ENCODE results near the gene ADAM17. TPM values are rescaled to one million over a fixed set of nuclear protein-coding genes. Genes with fewer than 3 reads are reported as not detected.

ADAM17 gene
- polyA plus RNA-seq, 3 donors, result 30.2 to 34.8 (median 30.9) TPM

DNA sequence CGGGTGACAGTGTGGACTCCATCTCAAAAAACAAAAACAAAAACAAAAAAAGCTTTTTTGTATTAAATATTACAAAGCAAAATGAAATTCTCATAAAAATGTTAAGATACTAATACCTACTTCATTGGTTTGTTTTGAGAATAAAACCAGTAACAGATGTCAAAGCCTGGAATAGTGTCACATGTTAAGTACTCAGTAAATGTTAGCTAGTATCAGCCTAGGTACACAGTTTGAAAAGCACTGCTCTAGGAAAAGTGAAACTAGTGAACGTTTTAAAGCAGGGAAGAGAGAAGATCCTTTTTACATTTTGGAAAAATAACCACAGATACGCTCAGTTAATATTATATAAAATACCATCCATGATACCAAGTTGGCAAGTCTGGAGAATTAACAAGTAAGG, 37.1 kb upstream of the ADAM17 start:
- peaks cover 86% of the 10 kb centered on the region for H3K79me2 ChIP-seq (ENCODE audit: insufficient read depth, low read length)
- peaks cover 4 to 14% of the 10 kb centered on the region in 2 donors for H3K4me1 ChIP-seq (ENCODE audit: control insufficient read depth in 1 of 2, insufficient read depth in 2 of 2, low read length in 2 of 2)
- no peak overlapping the region for H2AFZ ChIP-seq (ENCODE audit: insufficient read depth, low read depth, low read length, poor library complexity, severe bottlenecking)
- H3K27ac Mint-ChIP-seq, result no peak overlapping the region
- no peak overlapping the region for H3K9ac ChIP-seq (ENCODE audit: insufficient read depth, low read length, poor library complexity, severe bottlenecking)
- H3K4me1 Mint-ChIP-seq, result peaks cover 17% of the 10 kb centered on the region
- H4K20me1 ChIP-seq (ENCODE audit: insufficient read depth, low read length), result peaks cover 40% of the 10 kb centered on the region
- no peak overlapping the region for H3K27ac ChIP-seq (ENCODE audit: low read depth in 1 of 2, low read length in 2 of 2)
- no CpG with 5 or more reads among the region's 3 CpGs for WGBS (ENCODE audit: insufficient coverage)
- no peak for DNase-seq
- no peak overlapping the region for H3K4me3 ChIP-seq (replicated peaks in 1 of 3; ENCODE audit: low read depth in 2 of 3, low read length in 3 of 3)
- no peak overlapping the region for H3K4me3 Mint-ChIP-seq
- no peaks in the 10 kb centered on the region for H3K27me3 Mint-ChIP-seq (ENCODE audit: low read depth in 3 of 3)
- H3K36me3 ChIP-seq (replicated peaks in 1 of 2; ENCODE audit: control insufficient read depth in 1 of 2, insufficient read depth in 2 of 2, low read length in 2 of 2), result peaks cover 16 to 48% of the 10 kb centered on the region in 2 donors
- no peaks in the 10 kb centered on the region for H3K9me3 ChIP-seq (replicated peaks in 1 of 2; ENCODE audit: control insufficient read depth in 1 of 2, insufficient read depth in 1 of 2, low read length in 2 of 2)
- intact Hi-C loops (cut with micrococcal nuclease), result no loop called here
- TF ChIP-seq, protein P1, sequence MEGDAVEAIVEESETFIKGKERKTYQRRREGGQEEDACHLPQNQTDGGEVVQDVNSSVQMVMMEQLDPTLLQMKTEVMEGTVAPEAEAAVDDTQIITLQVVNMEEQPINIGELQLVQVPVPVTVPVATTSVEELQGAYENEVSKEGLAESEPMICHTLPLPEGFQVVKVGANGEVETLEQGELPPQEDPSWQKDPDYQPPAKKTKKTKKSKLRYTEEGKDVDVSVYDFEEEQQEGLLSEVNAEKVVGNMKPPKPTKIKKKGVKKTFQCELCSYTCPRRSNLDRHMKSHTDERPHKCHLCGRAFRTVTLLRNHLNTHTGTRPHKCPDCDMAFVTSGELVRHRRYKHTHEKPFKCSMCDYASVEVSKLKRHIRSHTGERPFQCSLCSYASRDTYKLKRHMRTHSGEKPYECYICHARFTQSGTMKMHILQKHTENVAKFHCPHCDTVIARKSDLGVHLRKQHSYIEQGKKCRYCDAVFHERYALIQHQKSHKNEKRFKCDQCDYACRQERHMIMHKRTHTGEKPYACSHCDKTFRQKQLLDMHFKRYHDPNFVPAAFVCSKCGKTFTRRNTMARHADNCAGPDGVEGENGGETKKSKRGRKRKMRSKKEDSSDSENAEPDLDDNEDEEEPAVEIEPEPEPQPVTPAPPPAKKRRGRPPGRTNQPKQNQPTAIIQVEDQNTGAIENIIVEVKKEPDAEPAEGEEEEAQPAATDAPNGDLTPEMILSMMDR (IDR thresholded peaks at IDR 0.05), result no peak
- no peaks in the 10 kb centered on the region for H3K9me3 Mint-ChIP-seq
- no peak overlapping the region for H3K4me2 ChIP-seq (replicated peaks; ENCODE audit: extremely low read depth, low read length, poor library complexity, severe bottlenecking)
- no peaks in the 10 kb centered on the region for H3K27me3 ChIP-seq (ENCODE audit: control insufficient read depth in 2 of 2, insufficient read depth in 2 of 2, low read length in 2 of 2)
- H3K36me3 Mint-ChIP-seq, result peaks cover 26 to 38% of the 10 kb centered on the region in 2 donors

DNA sequence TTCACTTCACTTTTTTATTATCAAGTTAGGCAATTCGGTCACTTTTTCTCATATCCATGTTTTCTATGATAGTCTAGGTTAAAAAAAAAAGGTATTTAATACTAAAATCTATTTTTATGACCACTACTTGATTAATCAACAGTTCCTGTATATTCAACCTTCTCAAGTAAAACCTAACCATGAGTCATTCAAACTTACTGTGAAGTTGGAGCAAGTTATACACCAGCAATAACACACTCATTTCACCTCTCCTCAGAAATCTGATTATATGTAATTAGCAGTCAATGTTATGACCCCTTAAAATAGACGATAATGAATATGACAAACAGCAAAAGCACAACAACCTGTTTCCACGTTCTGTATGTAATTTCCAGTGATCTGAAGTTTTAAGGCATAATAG, 35.0 kb upstream of the ADAM17 start:
- Histone ChIP-seq H3K9me3 (replicated peaks in 1 of 2; ENCODE audit: control insufficient read depth in 1 of 2, insufficient read depth in 1 of 2, low read length in 2 of 2) (no peaks in the 10 kb centered on the region), H3K4me3 (replicated peaks in 1 of 3; ENCODE audit: low read depth in 2 of 3, low read length in 3 of 3) (no peak overlapping the region), H3K27me3 (ENCODE audit: control insufficient read depth in 2 of 2, insufficient read depth in 2 of 2, low read length in 2 of 2) (no peaks in the 10 kb centered on the region), H3K4me1 (ENCODE audit: control insufficient read depth in 1 of 2, insufficient read depth in 2 of 2, low read length in 2 of 2) (peaks cover 0 to under 1% of the 10 kb centered on the region in 2 donors), H3K79me2 (ENCODE audit: insufficient read depth, low read length) (peaks cover 66% of the 10 kb centered on the region), H3K9ac (ENCODE audit: insufficient read depth, low read length, poor library complexity, severe bottlenecking) (no peak overlapping the region), H2AFZ (ENCODE audit: insufficient read depth, low read depth, low read length, poor library complexity, severe bottlenecking) (no peak overlapping the region), H4K20me1 (ENCODE audit: insufficient read depth, low read length) (peaks cover 36% of the 10 kb centered on the region), H3K4me2 (replicated peaks; ENCODE audit: extremely low read depth, low read length, poor library complexity, severe bottlenecking) (no peak overlapping the region), H3K36me3 (replicated peaks in 1 of 2; ENCODE audit: control insufficient read depth in 1 of 2, insufficient read depth in 2 of 2, low read length in 2 of 2) (peaks cover 34 to 69% of the 10 kb centered on the region in 2 donors), H3K27ac (ENCODE audit: low read depth in 1 of 2, low read length in 2 of 2) (no peak overlapping the region)
- Mint-ChIP-seq H3K27ac (peak overlapping the region in 1 of 7 donors; percentile 42), H3K9me3 (no peaks in the 10 kb centered on the region), H3K27me3 (ENCODE audit: low read depth in 3 of 3) (no peaks in the 10 kb centered on the region), H3K4me3 (no peak overlapping the region), H3K4me1 (peaks cover 6% of the 10 kb centered on the region), H3K36me3 (peaks cover 43 to 56% of the 10 kb centered on the region in 2 donors)
- TF ChIP-seq, protein P1 (IDR thresholded peaks at IDR 0.05), result no peak
- WGBS (ENCODE audit: insufficient coverage), result no CpG with 5 or more reads among the region's 3 CpGs
- intact Hi-C loops (cut with micrococcal nuclease), result no loop called here
- no peak for DNase-seq
